GM19372 (cell line): Measurements from ENCODE around the gene TAMM41.
"Not testable (repeated sequence)": the region's sequence is repeated elsewhere in the genome, so short reads cannot be mapped to it uniquely, and the experiment has no call there.

Experiments used
- ATAC-seq: cut with Tn5 transposase; IDR thresholded peaks from one replicate; pipeline ENCODE4 v1.9.1; 2021; ENCODE audit warnings: mild to moderate bottlenecking, low read depth, moderate library complexity; ENCODE audit not compliant: unreplicated experiment

Gene TAMM41

DNA sequence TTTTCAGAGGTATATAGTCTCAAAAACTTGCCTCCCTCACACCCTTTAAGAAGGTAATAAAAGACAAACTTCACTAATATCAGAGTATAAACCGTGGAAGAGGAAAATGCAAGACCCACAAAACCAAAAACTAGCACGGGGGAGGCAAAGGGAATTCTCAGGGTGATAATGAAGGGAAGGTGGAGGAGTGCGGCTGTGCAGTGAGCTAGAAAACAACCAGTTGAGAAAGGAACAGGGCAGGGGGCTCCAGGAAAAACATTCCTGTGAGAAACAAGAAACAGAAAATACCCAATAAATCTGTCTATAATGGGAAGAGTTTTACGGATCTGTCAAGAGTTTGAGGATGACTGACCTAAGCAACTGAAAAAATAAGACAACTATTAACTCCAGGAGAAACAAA, 31.6 kb downstream of the TAMM41 start:
- no peak for ATAC-seq

DNA sequence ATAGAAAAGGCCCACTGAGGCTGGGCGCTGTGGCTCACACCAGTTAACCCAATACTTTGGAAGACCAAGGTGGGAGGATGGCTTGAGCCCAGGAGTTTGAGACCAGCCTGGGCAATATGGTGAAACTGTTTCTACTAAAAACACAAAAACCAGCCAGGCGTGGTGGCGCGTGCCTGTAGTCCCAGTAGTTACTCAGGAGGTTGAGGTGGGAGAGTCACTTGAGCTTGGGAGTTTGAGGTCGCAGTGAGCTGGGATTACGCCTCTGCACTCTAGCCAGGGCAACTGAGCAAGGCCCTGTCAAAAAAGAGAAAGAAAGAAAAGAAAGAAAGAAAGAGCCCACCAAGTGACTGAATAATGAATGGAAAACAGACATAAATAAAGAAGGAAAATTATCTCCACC, 32.0 kb downstream of the TAMM41 start:
- ATAC-seq, result no peak

DNA sequence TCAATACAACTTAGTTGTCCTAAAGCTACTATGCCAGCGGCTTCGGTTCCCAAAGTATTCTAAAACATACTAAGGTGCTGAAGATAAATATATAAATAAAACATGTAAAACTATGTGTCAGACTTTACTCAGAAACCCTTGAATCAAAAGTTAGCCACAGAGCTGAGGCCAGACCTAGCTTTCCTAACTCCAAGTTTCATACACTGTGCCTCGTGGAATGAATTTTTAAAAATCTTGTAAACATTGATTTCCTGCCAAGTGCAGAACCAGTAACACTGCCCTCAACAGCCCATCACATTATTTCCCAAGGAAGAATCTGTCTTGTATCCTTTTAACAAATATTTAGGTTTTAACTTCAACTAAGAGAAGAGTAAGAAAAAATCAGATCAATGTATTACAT, 36.4 kb downstream of the TAMM41 start:
- ATAC-seq, result no peak

DNA sequence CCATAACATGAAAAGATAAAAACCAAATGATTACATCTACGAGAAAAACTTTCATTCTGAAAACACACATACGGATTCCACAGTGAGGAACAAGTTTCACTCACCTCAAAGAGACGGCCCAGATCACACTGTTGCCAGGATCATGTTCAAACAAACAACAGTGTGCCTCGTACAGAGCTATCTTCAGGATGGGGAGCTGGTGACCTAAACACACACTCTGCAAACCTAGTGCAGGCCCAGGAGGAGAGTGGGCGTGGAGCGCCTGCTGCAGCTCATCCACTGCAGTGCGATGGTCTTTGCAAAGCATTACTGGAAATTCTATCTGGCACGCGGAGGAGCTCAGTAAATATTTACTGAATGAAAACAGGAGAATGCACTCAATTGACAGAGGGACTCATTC, 38.5 kb downstream of the TAMM41 start:
- no peak for ATAC-seq

DNA sequence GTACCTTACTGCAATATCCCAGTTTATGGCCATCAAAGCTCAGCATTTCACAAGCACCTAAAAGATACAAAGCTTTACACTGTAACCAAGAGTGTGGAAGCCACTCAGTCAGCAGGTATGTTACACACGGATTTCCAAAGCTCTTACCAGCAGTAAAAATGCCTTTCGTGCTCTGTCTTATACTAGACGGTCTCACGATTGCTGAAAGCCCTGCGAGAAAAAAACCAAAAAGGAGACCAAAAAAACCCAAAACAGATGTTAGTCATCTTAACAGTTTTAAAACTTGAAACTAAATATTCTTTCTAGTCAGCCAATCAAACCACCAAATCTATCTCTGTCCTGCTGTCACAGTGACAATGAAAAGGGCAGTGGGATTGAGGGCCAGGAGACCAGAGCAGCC, 39.0 kb downstream of the TAMM41 start:
- ATAC-seq, result no peak

DNA sequence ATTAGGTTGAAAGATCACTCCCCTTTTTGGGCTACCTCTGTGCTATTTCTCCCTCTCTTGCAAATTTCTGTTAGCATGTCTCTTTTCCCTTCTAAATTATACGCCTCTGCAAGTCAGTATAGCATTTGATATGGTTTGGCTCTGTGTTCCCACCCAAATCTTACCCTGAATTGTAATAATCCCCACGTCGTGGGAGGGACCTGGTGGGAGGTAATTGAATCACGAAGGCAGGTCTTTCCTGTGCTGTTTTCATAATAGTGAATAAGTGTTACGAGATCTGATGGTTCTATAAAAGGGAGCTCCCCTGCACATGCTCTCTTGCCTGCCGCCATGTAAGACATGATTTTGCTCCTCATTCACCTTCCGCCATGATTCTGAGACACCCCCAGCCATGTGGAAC, 41.0 kb downstream of the TAMM41 start:
- no peak for ATAC-seq

DNA sequence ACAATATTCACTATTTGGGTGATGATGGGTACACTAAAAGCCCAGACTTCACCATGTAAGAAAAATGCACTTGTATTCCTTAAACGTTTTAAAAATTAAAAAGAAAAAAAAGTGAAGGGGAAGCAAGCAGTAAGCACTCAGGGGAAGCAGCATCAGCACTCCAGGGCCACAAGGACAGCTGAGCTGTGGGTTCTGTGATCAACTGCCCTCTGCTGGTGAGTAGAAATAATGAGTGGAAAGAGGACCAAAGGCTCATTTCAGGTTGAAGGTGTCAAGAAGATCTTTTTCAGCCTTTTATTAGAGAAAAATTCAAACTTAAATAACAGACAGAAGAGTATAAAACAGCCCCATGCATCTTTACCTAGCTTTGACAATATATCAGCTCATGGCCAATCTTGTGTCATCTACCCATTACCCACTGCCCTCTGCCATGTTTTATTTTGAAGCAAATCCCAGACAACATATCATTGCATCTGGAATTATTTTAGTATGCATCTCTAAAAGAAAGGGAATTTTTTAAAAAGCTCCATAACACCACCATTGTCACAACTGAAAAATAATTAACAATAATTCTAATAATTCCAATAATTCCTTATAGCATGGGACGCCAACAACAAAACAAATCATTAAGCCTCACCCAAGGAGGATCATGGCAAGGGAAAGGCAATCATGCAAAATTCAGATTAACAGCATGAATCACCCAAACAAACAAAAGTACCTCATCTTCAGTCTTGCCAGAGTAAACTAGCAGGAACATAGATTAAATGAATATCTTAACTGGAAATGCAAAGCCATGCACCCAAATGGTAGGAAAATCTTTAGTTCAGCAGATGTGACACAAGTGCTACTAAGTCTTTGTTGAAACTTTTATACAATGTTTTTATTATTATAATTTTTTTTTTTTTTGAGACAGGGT, 42.5 kb downstream of the TAMM41 start:
- no peak for ATAC-seq

DNA sequence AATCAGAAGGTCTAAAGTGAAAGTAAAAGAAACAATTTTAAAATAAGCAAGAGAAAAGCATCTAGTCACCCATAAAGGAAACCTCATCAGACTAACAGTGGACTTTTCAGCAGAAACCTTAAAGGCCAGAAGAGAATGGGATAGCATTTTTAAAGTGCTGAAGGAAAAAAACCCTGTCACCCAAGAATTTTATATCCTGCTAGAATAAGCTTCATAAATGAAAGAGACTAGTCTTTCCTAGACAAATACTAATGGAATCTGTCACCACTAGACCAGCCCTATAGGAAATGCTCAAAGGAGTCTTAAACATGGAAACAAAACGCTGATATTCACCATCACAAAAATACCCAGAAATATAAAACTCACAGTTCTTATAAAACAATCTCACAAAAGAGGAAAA, 46.9 kb downstream of the TAMM41 start:
- no peak for ATAC-seq

DNA sequence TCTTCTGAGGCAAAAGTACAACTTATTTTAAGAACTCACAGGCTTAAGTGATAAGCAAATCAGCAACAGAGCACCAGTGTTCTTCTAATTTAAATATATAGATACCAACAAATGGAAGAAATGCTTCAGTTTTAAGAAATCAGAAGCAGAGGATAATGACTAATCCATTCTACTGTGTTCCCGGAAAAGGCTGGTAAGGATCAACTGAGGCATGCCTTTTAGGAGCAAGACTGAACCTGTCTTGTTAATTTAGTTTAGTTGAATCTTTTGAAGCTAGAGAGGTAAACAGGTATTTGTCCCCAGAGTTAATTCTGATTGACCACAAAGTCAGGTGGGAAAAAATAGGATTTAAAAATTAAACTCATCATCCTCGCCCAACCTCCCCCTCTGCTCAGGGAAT, 51.8 kb downstream of the TAMM41 start:
- no peak for ATAC-seq

DNA sequence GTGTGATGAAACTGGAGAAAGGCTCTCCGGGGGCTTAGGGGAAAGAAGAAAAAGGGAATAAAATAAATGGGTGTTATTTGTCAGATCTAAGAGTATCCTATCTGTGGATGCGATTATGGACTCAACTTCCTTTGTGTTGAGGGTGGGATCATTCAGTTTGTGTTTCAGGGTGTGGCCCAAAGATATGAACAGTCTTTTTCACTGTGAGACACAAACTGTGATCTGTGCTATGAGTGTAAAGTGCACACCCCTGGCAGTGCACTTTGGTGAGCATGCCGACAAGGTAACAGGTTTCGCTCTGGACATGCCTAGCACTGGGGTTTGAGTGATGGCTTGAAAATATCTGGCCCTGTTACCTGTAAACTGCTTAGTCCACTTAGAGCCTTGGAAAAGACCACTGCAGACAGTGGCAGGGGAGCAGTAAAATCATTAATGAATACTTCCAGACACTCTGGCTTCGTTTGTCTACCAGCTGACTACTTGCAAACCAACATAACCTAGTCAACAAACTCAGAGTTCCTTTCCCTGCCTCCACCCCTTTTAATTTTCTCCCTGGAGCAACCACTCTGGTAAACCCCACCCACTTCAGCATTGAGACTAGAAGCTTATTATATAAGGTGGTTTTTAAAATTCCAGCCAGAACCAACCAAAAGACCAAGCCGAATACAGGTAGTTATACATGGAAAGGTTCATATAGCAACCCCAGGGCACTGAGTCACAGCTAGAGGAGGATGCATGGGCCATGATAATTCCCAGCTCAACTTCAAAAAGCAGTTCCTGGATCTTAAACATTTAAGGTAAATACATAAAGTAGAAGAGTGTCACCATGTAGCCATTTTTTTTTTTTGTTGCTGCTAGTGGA, 55.1 kb downstream of the TAMM41 start:
- no peak for ATAC-seq

DNA sequence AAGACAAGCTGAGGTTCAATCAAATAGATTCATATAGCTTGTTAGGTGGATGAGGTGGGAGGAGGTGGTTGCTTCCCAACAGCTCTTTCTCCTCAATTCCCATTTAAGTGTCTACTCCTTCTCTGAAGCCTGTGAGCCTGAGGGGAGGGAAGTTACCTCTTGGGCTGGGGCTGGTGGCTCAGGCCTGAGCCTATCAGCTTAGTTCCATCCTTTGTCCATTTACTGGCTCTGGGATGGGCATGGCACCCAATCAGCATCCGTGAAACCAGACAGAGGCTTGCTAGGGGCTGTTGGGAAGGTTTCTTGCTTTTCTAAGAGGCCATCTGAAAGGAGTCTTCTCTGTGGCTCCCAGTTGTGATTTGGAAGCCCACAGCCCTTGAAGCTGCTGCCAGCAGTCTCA, 57.3 kb downstream of the TAMM41 start:
- no peak for ATAC-seq

DNA sequence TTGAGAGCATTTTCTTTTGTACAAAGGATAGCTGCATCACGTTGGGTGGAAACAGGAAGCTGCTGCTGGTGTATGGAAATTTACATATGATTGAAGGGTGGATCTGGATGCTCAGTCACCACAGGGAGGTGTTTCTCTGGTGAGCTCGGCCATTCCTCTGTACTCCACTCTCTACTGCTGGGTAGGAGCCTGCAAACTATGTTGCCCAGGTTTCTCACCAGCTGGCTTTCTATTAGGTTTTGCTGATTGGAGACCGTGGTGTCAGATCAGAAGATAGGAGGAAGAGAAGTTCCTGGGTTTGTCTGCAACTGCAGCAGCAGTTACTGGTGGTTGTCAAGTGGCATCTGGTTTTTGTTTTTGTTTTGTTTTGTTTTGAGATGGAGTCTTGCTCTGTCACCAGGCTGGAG, 61.7 kb downstream of the TAMM41 start:
- ATAC-seq, result no peak

DNA sequence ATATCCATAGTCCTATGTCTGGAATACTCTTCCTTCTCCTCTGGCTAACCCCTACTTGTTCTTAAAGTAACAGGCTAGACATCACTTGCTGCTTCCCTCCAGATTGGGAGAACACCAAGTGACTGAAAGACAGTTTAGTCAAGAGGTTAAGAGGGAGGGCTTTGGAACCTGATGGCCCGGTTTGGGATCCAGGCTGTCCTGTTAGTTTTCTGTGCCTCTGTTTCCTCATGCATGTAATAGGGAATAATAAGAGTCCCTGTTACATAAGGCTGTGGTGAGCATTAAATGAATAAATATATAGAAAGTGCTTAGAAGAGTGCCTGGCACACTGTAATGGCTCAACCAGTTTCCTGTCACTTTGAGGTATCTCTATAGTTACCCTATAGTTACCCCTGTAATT, 66.3 kb downstream of the TAMM41 start:
- ATAC-seq, result no peak

DNA sequence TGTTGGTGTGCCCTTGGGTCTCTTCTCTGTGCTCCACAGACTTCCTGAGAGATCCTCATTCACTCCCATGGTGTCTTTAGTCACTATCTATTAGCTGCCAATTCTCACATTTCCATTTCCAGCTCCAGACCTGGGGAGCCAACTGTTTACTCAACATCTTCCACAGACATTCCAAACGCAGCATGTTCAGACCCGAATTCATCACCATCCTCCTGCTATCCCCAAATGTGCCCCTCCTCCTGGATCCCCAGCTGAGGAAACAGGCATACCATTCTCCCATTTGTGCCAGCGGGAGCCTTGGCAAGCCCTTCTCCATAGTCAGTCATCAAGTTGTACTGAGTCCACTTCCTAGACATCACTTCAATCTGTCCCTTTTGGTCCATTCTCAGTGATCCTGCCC, 67.1 kb downstream of the TAMM41 start:
- ATAC-seq, result no peak

DNA sequence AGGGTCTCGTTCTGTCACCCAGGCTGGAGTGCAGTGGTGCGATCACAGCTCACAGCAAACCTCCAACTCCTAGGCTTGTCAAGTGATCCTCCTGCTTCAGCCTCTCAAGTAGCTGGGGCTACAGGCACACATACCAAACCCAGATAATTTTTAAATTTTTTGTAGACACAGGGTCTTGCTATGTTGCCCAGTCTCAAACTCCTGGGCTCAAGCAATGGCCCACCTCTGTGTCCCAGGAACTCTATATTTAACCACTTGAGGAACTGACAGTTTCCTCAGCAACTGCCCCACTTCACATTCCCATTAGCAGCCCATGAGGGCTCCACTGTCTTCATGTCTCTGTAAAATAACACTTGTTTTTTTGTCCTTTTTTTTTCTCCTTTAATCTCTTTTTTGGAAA, 68.4 kb downstream of the TAMM41 start:
- no peak for ATAC-seq

DNA sequence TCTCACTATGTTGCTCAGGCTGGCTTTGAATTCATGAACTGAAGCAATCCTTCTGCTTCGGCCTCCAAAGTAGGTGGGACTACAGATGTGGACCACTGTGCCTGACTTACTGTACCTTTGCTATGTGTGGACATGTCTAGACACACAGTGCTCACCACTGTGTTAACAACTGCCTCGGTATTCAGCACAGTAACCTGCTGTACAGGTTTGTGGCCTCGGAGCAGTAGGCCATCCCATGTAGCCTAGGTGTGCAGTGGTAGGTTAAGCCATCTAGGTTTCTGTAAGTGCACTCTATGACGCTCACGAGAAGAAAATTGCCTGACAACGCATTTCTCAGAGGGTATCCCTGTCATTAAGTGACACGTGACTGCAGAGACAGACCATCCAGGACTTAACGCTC, 70.3 kb downstream of the TAMM41 start:
- ATAC-seq, result no peak

DNA sequence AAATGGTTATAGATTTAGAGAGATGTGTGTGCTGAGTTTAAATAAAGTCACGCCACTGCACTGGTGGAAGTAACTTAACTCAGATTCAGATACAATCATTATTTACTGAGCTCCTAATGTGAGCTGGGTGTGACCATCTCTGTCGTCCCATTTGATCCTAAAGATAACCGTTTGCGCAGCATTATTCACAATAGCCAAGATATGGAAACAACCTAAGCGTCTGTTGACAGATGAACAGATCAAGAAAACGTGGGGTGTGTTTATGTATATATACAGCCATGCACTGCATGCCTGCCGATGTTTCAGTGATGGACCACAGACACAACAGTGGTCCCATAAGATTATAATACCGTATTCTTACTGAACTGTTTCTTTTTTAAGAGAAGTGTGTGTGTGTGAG, 71.2 kb downstream of the TAMM41 start:
- no peak for ATAC-seq

DNA sequence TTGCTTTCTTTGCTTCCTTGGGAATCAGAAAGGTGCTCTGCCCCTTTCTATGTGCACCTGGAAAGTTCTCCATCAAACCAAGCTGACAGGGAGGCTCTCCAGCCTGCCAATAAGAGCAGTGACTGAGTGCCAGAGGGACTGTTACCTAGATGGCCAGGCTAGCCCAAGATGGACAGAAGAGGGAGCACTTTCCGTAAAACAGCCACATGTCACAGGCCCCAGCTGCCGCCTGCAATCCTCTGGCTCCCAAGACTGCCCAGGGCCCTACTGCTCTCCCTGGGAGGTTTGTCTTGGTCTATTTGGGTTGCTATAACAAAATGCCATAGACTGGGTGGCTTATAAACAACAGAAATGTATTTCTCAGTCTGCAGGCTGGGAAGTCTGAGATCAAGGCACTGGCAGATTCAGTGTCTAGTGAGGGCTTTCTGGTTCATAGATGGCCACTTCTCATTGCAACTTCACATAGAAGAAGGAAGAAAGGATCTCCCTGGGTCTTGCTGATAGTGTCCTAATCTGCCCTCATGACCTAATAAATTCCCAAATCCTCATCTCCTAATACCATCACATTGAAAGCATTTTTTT, 72.3 kb downstream of the TAMM41 start:
- no peak for ATAC-seq

DNA sequence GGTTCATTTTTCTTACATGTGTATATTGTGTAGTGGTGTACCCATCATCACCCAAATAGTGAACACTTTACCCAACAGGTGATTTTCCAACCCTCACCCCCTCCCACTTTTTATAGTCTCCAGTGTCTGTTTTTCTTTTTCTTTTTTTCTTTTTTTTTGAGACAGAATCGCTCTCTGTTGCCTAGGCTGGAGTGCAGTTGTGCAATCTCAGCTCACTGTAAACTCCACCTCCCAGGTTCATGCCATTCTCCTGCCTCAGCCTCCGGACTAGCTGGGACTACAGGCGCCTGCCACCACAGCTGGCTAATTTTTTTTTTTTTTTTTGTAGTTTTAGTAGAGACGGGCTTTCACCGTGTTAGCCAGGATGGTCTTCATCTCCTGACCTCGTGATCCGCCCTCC, 74.8 kb downstream of the TAMM41 start:
- ATAC-seq, result not testable (repeated sequence)

DNA sequence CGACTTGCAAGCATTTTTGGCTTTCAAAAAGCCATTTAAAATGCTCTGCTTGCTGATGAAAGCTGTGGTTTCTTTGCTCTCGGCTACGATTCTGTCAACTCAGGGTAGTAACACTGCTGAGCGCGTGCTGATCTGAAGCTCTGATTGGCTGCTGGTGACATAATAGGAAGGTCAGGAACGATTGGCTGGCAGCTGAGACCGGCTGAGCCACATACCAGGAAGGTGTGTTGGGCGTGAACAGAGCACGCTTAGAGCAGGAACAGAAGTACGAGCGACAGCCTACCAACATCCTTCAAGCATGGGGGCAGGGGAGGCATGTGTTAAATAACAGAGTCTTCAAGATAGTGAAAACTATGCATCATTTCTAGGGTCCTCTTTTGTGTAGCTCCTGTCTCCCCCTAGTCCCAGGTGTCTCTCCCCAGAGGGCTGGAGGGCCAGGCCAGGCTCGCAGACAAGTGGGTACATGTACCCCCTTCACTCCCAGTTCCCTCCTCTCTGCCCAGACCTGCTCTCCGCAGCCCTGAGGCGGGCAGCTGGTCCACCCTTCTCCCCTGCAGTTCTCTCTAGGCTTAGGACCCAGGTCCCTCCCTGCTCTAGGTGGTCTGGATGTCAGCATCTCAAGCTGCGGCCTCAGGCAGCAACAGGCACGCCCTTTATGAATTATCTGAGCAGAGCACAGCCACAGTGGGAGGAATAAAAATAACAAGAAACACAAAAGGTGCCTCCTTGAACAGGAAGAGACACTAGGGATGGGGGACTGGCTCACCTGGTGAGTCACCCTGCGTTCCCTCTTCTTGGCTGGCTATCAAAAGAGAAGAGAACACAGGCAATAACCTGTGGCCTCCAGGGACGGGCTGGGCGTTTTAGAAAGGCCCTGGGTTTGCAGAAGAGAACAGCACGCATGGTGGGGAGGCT, 76.0 kb downstream of the TAMM41 start:
- peak; percentile 94 for ATAC-seq
